HCT116 (cell line): Measurements from ENCODE around the gene SLBP. TPM values are rescaled to one million over a fixed set of nuclear protein-coding genes. Genes with fewer than 3 reads are reported as not detected.

ENCODE experiments used
- ATAC-seq: fragments of 200-7000 bp; cut with Tn5 transposase; 2 replicates; pipeline ENCODE4 v1.9.1; 2020; ENCODE audit warnings: mild to moderate bottlenecking, moderate library complexity
- BruUV-seq: library from RNA; stranded (reverse); fragments of 400-500 nt; replicated peaks from 2 replicates; lab custom pipeline; 2021; lab: Mats Ljungman, UMichigan
- CTCF ChIA-PET: fragments of 300-600 bp; sonication (Branson Sonifier 250); formaldehyde crosslinking; loops from one replicate; lab custom pipeline; 2021; ENCODE audit warnings: antibody characterized with exemption; lab: Charles Lee
- POLR2A ChIA-PET: fragments of 300-600, 350-600 bp; sonication (Branson Sonifier 250); formaldehyde crosslinking; loops from one replicate; lab custom pipeline; 2021; ENCODE audit warnings: antibody characterized with exemption; lab: Charles Lee
- RAD21 ChIA-PET, 2 experiments: fragments of 300-600 bp; sonication (Branson Sonifier 250); formaldehyde crosslinking; loops; one replicate each; lab custom pipeline; 2023; ENCODE audit warnings: low total read pairs in 2 of 2; ENCODE audit not compliant: uncharacterized antibody in 2 of 2, unreplicated experiment in 2 of 2, low non-redundant PET in 1 of 2; lab: Charles Lee
- DNase-seq: peaks from one replicate; pipeline ENCODE4 v3.0.0-alpha.2; 2010; ENCODE audit warnings: low read depth, low spot score
- H2AFZ ChIP-seq: fragments of 200-600 bp; shearing (Covaris generic), sonication (generic); 2 replicates; pipeline ENCODE4 v1.6.1; 2017; ENCODE audit warnings: low read depth, mixed run types, mixed read lengths, antibody characterized with exemption, low read length; ENCODE audit not compliant: poor library complexity, severe bottlenecking
- H3K27ac ChIP-seq: 2 replicates; pipeline ENCODE4 v1.5.1; 2012; ENCODE audit warnings: low read depth, low read length
- H3K27me3 ChIP-seq: fragments of 200-600 bp; sonication (generic); 2 replicates; pipeline ENCODE4 v1.6.1; 2016; ENCODE audit warnings: mixed run types, low read length, mixed read lengths; ENCODE audit not compliant: insufficient read depth
- H3K36me3 ChIP-seq, 2 experiments: fragments of 200-500 bp in 1 of 2; fragments of 200-600 bp in 1 of 2; sonication (Bioruptor generic) in 1 of 2; sonication (generic) in 1 of 2; 2 replicates each; pipeline versions ENCODE4 v1.5.1 to v1.6.1; 2014 to 2016; ENCODE audit warnings: low read length in 2 of 2, inconsistent platforms in 1 of 2, mixed read lengths in 1 of 2, mixed run types in 1 of 2; ENCODE audit not compliant: insufficient read depth in 2 of 2, control insufficient read depth in 1 of 2
- H3K4me1 ChIP-seq, 2 experiments: fragments of 200-600 bp in 1 of 2; sonication (generic) in 1 of 2; 2 replicates each; pipeline versions ENCODE4 v1.5.1 to v1.6.1; 2012 to 2017; ENCODE audit warnings: low read length in 2 of 2, inconsistent platforms in 1 of 2, mild to moderate bottlenecking in 1 of 2, mixed read lengths in 1 of 2, mixed run types in 1 of 2, moderate library complexity in 1 of 2; ENCODE audit not compliant: insufficient read depth in 2 of 2, control insufficient read depth in 1 of 2
- H3K4me2 ChIP-seq: fragments of 200-600 bp; sonication (generic); 2 replicates; pipeline ENCODE4 v1.6.1; 2017; ENCODE audit warnings: mixed run types, low read length, mixed read lengths
- H3K4me3 ChIP-seq, 2 experiments: fragments of 200-600 bp in 1 of 2; sonication (generic) in 1 of 2; replicated peaks in 1 of 2; 2 replicates each; pipeline ENCODE4 v1.5.1; 2011 to 2016; ENCODE audit warnings: low read length in 2 of 2, control low read depth in 1 of 2, low read depth in 1 of 2, mild to moderate bottlenecking in 1 of 2, mixed read lengths in 1 of 2, mixed run types in 1 of 2
- H3K79me2 ChIP-seq: fragments of 200-600 bp; sonication (generic); 2 replicates; pipeline ENCODE4 v1.6.1; 2017; ENCODE audit warnings: mild to moderate bottlenecking, mixed run types, low read length, moderate library complexity, mixed read lengths; ENCODE audit not compliant: insufficient read depth
- H3K9ac ChIP-seq: fragments of 200-600 bp; sonication (generic); 2 replicates; pipeline ENCODE4 v1.6.1; 2016; ENCODE audit warnings: low read length, mixed read lengths
- H3K9me2 ChIP-seq: fragments of 200-600 bp; sonication (generic), shearing (Covaris generic); 2 replicates; pipeline ENCODE4 v1.6.1; 2017; ENCODE audit warnings: mixed run types, mild to moderate bottlenecking, moderate library complexity; ENCODE audit not compliant: insufficient read depth
- H3K9me3 ChIP-seq, 2 experiments: fragments of 200-500 bp in 1 of 2; fragments of 200-600 bp in 1 of 2; sonication (Bioruptor generic) in 1 of 2; sonication (generic) in 1 of 2; 2 replicates each; pipeline ENCODE4 v1.6.1; 2014 to 2017; ENCODE audit warnings: low read length in 2 of 2, mixed read lengths in 2 of 2, inconsistent platforms in 1 of 2, low read depth in 1 of 2, mild to moderate bottlenecking in 1 of 2, mixed run types in 1 of 2, moderate library complexity in 1 of 2; ENCODE audit not compliant: control insufficient read depth in 1 of 2, insufficient read depth in 1 of 2
- H4K20me1 ChIP-seq: fragments of 200-600 bp; sonication (generic), shearing (Covaris generic); 2 replicates; pipeline ENCODE4 v1.6.1; 2017; ENCODE audit warnings: mixed run types, mild to moderate bottlenecking, moderate library complexity; ENCODE audit not compliant: insufficient read depth
- FOSL1 ChIP-seq: IDR thresholded peaks from 2 replicates; pipeline ENCODE4 v1.6.1; 2012; ENCODE audit warnings: low read depth
- TCF7L2 ChIP-seq: IDR thresholded peaks from 2 replicates; pipeline ENCODE4 v1.7.0; 2011; ENCODE audit warnings: borderline replicate concordance, inconsistent platforms; ENCODE audit not compliant: insufficient read depth, insufficient read length; ENCODE audit errors: extremely low read depth
- intact Hi-C: fragments of 100-400 bp; cut with micrococcal nuclease; formaldehyde crosslinking; loops from 2 replicates; pipeline ENCODE4 v1.10.0; 2022
- total RNA-seq: library from RNA; stranded (reverse); gene quantifications from one replicate; pipeline ENCODE4 v1.2.1, GENCODE V29; 2021; ENCODE audit not compliant: unreplicated experiment
- TF ChIP-seq, protein P1 (sequence below): IDR thresholded peaks from 2 replicates; pipeline ENCODE4 v1.6.1; 2012; ENCODE audit warnings: low read depth

SLBP gene
- total RNA-seq, 1 experiment from 2014 or later: 101 TPM

DNA sequence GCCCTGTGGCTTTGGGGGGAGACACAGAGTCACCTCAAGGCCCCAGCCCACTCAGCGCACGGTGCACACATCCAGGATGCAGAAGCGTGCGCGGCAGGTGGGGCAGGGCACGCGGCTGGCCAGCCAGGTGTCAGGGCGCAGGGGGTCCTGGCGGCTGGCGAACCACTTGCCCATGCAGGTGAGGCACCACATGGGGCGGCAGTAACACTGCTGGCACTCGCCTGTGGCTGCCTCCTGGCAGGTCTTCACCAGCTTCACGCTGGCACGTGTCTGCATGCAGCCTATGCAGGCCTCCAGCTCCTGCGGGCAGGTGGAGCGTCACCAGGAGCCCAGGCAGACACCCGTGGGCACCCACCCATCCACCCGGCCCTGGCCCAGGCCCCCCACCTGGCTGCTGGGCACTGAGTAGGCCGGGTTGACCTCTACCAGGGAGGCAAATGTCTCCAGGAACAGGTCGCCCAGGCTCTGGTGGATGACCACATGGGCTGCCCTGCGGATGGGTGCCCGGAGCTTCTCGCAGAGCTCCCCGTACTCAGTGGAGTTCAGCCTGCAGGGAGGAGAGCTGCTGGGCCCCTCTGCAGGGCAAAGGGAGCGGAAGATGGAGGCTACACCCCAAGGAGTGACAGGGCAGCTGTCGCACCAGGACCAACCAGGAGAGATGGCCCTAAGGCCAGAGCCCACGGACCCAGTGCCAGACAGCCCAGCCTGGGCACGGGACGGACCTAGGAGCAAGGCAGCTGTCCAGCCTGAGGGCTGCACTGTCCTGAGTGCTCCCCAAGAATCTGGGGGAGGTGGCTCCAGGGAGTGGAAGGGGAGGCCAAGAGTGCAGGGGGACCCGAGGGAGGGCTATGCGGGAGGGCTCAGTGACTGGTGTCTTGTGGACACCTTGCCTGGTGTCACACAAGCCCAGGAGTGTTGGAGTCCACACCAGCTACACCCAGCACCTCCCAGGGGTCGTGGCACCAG, 5.3 kb upstream of the SLBP start:
- TF ChIP-seq TCF7L2 (no peak), FOSL1 (no peak)
- TF ChIP-seq, protein P1, sequence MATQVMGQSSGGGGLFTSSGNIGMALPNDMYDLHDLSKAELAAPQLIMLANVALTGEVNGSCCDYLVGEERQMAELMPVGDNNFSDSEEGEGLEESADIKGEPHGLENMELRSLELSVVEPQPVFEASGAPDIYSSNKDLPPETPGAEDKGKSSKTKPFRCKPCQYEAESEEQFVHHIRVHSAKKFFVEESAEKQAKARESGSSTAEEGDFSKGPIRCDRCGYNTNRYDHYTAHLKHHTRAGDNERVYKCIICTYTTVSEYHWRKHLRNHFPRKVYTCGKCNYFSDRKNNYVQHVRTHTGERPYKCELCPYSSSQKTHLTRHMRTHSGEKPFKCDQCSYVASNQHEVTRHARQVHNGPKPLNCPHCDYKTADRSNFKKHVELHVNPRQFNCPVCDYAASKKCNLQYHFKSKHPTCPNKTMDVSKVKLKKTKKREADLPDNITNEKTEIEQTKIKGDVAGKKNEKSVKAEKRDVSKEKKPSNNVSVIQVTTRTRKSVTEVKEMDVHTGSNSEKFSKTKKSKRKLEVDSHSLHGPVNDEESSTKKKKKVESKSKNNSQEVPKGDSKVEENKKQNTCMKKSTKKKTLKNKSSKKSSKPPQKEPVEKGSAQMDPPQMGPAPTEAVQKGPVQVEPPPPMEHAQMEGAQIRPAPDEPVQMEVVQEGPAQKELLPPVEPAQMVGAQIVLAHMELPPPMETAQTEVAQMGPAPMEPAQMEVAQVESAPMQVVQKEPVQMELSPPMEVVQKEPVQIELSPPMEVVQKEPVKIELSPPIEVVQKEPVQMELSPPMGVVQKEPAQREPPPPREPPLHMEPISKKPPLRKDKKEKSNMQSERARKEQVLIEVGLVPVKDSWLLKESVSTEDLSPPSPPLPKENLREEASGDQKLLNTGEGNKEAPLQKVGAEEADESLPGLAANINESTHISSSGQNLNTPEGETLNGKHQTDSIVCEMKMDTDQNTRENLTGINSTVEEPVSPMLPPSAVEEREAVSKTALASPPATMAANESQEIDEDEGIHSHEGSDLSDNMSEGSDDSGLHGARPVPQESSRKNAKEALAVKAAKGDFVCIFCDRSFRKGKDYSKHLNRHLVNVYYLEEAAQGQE: no peak
- Histone ChIP-seq H3K9me2 (no peaks in the 10 kb centered on the region), H3K27ac (peak overlapping the region; percentile 10; the same call in 1 of the 2 replicates), H3K79me2 (peaks cover 81% of the 10 kb centered on the region), H3K9me3 (no peaks in the 10 kb centered on the region), H3K27me3 (no peaks in the 10 kb centered on the region), H3K36me3 (peaks cover 0 to 2% of the 10 kb centered on the region in 2 experiments; a peak in 1 of 4 replicates), H2AFZ (no peak overlapping the region), H3K9ac (no peak overlapping the region), H3K4me1 (peaks cover 6 to 29% of the 10 kb centered on the region in 2 experiments; a peak in 3 of 4 replicates), H3K4me3 (no peak overlapping the region), H3K4me2 (no peak overlapping the region), H4K20me1 (peaks cover 7% of the 10 kb centered on the region; the same call in 1 of the 2 replicates)
- ATAC-seq (no peak), DNase-seq (no peak)
- BruUV-seq: no TSS peak
- ChIA-PET RAD21 (no interaction called here), POLR2A (no interaction called here), CTCF (no interaction called here)
- intact Hi-C loops: no loop called here
